HG03060 (cell line): ENCODE data around the gene PPDPF.
"Not testable (repeated sequence)": the region's sequence is repeated elsewhere in the genome, so short reads cannot be mapped to it uniquely, and the experiment has no call there.

Source experiments
- ATAC-seq: cut with Tn5 transposase; IDR thresholded peaks from one replicate; pipeline ENCODE4 v1.9.1; 2021; ENCODE audit warnings: low read depth, moderate number of reproducible peaks; ENCODE audit not compliant: unreplicated experiment

Gene PPDPF

GRCh38 chr20:63499338-63499969 is 21.1 kb upstream of the PPDPF start:
- ATAC-seq, result no peak

GRCh38 chr20:63500151-63500901 is 20.2 kb upstream of the PPDPF start:
- ATAC-seq, result no peak

GRCh38 chr20:63500902-63501817 is 19.4 kb upstream of the PPDPF start:
- ATAC-seq, result no peak

- ATAC-seq, result no peak
Observed at GRCh38 chr20:63501818-63502670, 18.5 kb upstream of the PPDPF start.

GRCh38 chr20:63502671-63503172 is 17.8 kb upstream of the PPDPF start:
- no peak for ATAC-seq

GRCh38 chr20:63503524-63503923 is 17.0 kb upstream of the PPDPF start:
- no peak for ATAC-seq

GRCh38 chr20:63504642-63505041 is 15.9 kb upstream of the PPDPF start:
- no peak for ATAC-seq

- ATAC-seq, result no peak
Observed at GRCh38 chr20:63505281-63505680, 15.3 kb upstream of the PPDPF start.

GRCh38 chr20:63505723-63506122 is 14.8 kb upstream of the PPDPF start:
- no peak for ATAC-seq

GRCh38 chr20:63507083-63507743 is 13.4 kb upstream of the PPDPF start:
- no peak for ATAC-seq

- ATAC-seq, result no peak
Observed at GRCh38 chr20:63508072-63508768, 12.3 kb upstream of the PPDPF start.

GRCh38 chr20:63509088-63509564 is 11.4 kb upstream of the PPDPF start:
- ATAC-seq, result no peak

GRCh38 chr20:63513207-63513606 is 7.4 kb upstream of the PPDPF start:
- no peak for ATAC-seq

- not testable (repeated sequence) for ATAC-seq
Observed at GRCh38 chr20:63514520-63514919, 6.0 kb upstream of the PPDPF start.

- no peak for ATAC-seq
Observed at GRCh38 chr20:63517376-63518309, 2.9 kb upstream of the PPDPF start.

- ATAC-seq, result no peak
Observed at GRCh38 chr20:63518351-63518861, 2.2 kb upstream of the PPDPF start.

- ATAC-seq, result no peak
Observed at GRCh38 chr20:63518946-63519667, 1.5 kb upstream of the PPDPF start.
